DOHH2 (cell line): Measurements from ENCODE around the gene NPEPPS.
"Not testable (repeated sequence)": the region's sequence is repeated elsewhere in the genome, so short reads cannot be mapped to it uniquely, and the experiment has no call there.

Experiments used
- CTCF ChIP-seq: fragments of 200-600 bp; sonication (generic); IDR thresholded peaks from one replicate; pipeline ENCODE4 v1.5.1; 2014; ENCODE audit warnings: antibody characterized with exemption, mild to moderate bottlenecking, low read depth, low read length; ENCODE audit not compliant: poor library complexity, severe bottlenecking
- EZH2phosphoT487 ChIP-seq: fragments of 200-600 bp; sonication (generic); IDR thresholded peaks from 2 replicates; pipeline ENCODE4 v1.6.1; 2017; ENCODE audit warnings: borderline replicate concordance, mild to moderate bottlenecking, antibody characterized with exemption, low read length, moderate library complexity, mixed read lengths

- not testable (repeated sequence) for TF ChIP-seq CTCF, EZH2phosphoT487
These were observed 41.7 kb downstream of the NPEPPS start for GRCh38 chr17:47572561-47572960.
